MG63 (cell line): ENCODE data around the gene MTMR4. TPM values are rescaled to one million over a fixed set of nuclear protein-coding genes. Genes with fewer than 3 reads are reported as not detected.
"Not testable (repeated sequence)": the region's sequence is repeated elsewhere in the genome, so short reads cannot be mapped to it uniquely, and the experiment has no call there.

Experiments
- DNase-seq: peaks from one replicate; pipeline ENCODE4 v3.0.0-alpha.2; 2020
- H3K27me3 ChIP-seq: fragments of 250-450 bp; sonication (Bioruptor Pico); 2 replicates; pipeline ENCODE4 v1.5.1; 2020; ENCODE audit warnings: mild to moderate bottlenecking, moderate library complexity
- H3K36me3 ChIP-seq: fragments of 250-450 bp; sonication (Bioruptor Pico); 2 replicates; pipeline ENCODE4 v1.5.1; 2020; ENCODE audit warnings: mild to moderate bottlenecking, moderate library complexity
- H3K4me3 ChIP-seq: fragments of 250-450 bp; sonication (Bioruptor Pico); 2 replicates; pipeline ENCODE4 v1.5.1; 2020; ENCODE audit warnings: mild to moderate bottlenecking, moderate library complexity
- H3K9me3 ChIP-seq: fragments of 250-450 bp; sonication (Bioruptor Pico); 2 replicates; pipeline ENCODE4 v1.5.1; 2020; ENCODE audit warnings: mild to moderate bottlenecking, moderate library complexity
- total RNA-seq: library from RNA; depleted of rRNA; stranded (reverse); fragments of >200 nt; shearing (Covaris generic); gene quantifications from 2 replicates; pipeline ENCODE4 v1.2.3, GENCODE V29; 2014; ENCODE audit warnings: low replicate concordance

MTMR4 gene
- total RNA-seq, 1 experiment from 2014 or later: 26.4 TPM

- no peak for DNase-seq
- H3K36me3 ChIP-seq: peaks cover 58% of the 10 kb centered on the region
- H3K9me3 ChIP-seq: no peaks in the 10 kb centered on the region
- H3K27me3 ChIP-seq: no peaks in the 10 kb centered on the region
- H3K4me3 ChIP-seq: no peak overlapping the region
These were observed 5.9 kb downstream of the MTMR4 start for GRCh38 chr17:58508341-58509067.

- no peak overlapping the region for H3K4me3 ChIP-seq
- H3K27me3 ChIP-seq: no peaks in the 10 kb centered on the region
- no peak for DNase-seq
- no peaks in the 10 kb centered on the region for H3K9me3 ChIP-seq
- H3K36me3 ChIP-seq: peaks cover 61% of the 10 kb centered on the region
These were observed 7.3 kb downstream of the MTMR4 start for GRCh38 chr17:58507123-58507634.

- Histone ChIP-seq H3K36me3 (peaks cover 59% of the 10 kb centered on the region), H3K4me3 (no peak overlapping the region), H3K9me3 (no peaks in the 10 kb centered on the region), H3K27me3 (no peaks in the 10 kb centered on the region)
- DNase-seq: no peak
These were observed 7.9 kb downstream of the MTMR4 start for GRCh38 chr17:58506354-58507080.

- no peak for DNase-seq
- no peak overlapping the region for H3K4me3 ChIP-seq
- peaks cover 50% of the 10 kb centered on the region for H3K36me3 ChIP-seq
- no peaks in the 10 kb centered on the region for H3K9me3 ChIP-seq
- H3K27me3 ChIP-seq: no peaks in the 10 kb centered on the region
These were observed 9.5 kb downstream of the MTMR4 start for GRCh38 chr17:58504826-58505351.

GRCh38 chr17:58503866-58504265 is 10.6 kb downstream of the MTMR4 start:
- Histone ChIP-seq H3K27me3 (no peaks in the 10 kb centered on the region), H3K36me3 (peaks cover 45% of the 10 kb centered on the region), H3K4me3 (no peak overlapping the region), H3K9me3 (no peaks in the 10 kb centered on the region)
- DNase-seq: no peak

GRCh38 chr17:58503134-58503533 is 11.3 kb downstream of the MTMR4 start:
- H3K27me3 ChIP-seq, H3K9me3 ChIP-seq, DNase-seq, H3K4me3 ChIP-seq: not testable (repeated sequence)
- H3K36me3 ChIP-seq: peaks cover 42% of the 10 kb centered on the region

- no peaks in the 10 kb centered on the region for H3K27me3 ChIP-seq
- no peak for DNase-seq
- H3K36me3 ChIP-seq: peaks cover 30% of the 10 kb centered on the region
- H3K4me3 ChIP-seq: no peak overlapping the region
- no peaks in the 10 kb centered on the region for H3K9me3 ChIP-seq
These were observed 13.0 kb downstream of the MTMR4 start for GRCh38 chr17:58501451-58501850.

- no peak for DNase-seq
- Histone ChIP-seq H3K9me3 (no peaks in the 10 kb centered on the region), H3K4me3 (no peak overlapping the region), H3K36me3 (peaks cover 41% of the 10 kb centered on the region), H3K27me3 (no peaks in the 10 kb centered on the region)
These were observed 16.1 kb downstream of the MTMR4 start for GRCh38 chr17:58498177-58498828.

- DNase-seq: no peak
- H3K36me3 ChIP-seq: peaks cover 47% of the 10 kb centered on the region
- no peak overlapping the region for H3K4me3 ChIP-seq
- no peaks in the 10 kb centered on the region for H3K27me3 ChIP-seq
- no peaks in the 10 kb centered on the region for H3K9me3 ChIP-seq
These were observed 20.9 kb downstream of the MTMR4 start for GRCh38 chr17:58493506-58493905.

GRCh38 chr17:58492238-58493121 is 22.0 kb downstream of the MTMR4 start:
- Histone ChIP-seq H3K9me3 (no peaks in the 10 kb centered on the region), H3K36me3 (peaks cover 47% of the 10 kb centered on the region), H3K4me3 (no peak overlapping the region), H3K27me3 (no peaks in the 10 kb centered on the region)
- DNase-seq: no peak

GRCh38 chr17:58491510-58492045 is 22.9 kb downstream of the MTMR4 start:
- no peak overlapping the region for H3K4me3 ChIP-seq
- H3K9me3 ChIP-seq: no peaks in the 10 kb centered on the region
- DNase-seq: no peak
- no peaks in the 10 kb centered on the region for H3K27me3 ChIP-seq
- H3K36me3 ChIP-seq: peaks cover 47% of the 10 kb centered on the region

- H3K36me3 ChIP-seq: peaks cover 24% of the 10 kb centered on the region
- H3K4me3 ChIP-seq: no peak overlapping the region
- no peak for DNase-seq
- H3K9me3 ChIP-seq: no peaks in the 10 kb centered on the region
- H3K27me3 ChIP-seq: 0 out of 2 replicates have a peak, but pooled peaks cover 2% of the 10 kb centered on the region
These were observed 26.0 kb downstream of the MTMR4 start for GRCh38 chr17:58488428-58488890.

GRCh38 chr17:58487589-58488427 is 26.6 kb downstream of the MTMR4 start, which contains the start of gene HSF5:
Gene HSF5 (minus strand): TSS chr17:58488408. CDS start chr17:58488274, 134 bp downstream.
- Histone ChIP-seq H3K9me3 (no peaks in the 10 kb centered on the region), H3K36me3 (peaks cover 20% of the 10 kb centered on the region), H3K27me3 (0 out of 2 replicates have a peak, but pooled peaks cover 2% of the 10 kb centered on the region), H3K4me3 (no peak within 1 kb of the TSS)
- no peak for DNase-seq

- no peak overlapping the region for H3K4me3 ChIP-seq
- H3K27me3 ChIP-seq: 0 out of 2 replicates have a peak, but pooled peaks cover 2% of the 10 kb centered on the region
- peaks cover 3% of the 10 kb centered on the region; the same call in 1 of the 2 replicates for H3K36me3 ChIP-seq
- H3K9me3 ChIP-seq: no peaks in the 10 kb centered on the region
- no peak for DNase-seq
These were observed 29.8 kb downstream of the MTMR4 start for GRCh38 chr17:58484600-58484999.

GRCh38 chr17:58481798-58482197 is 32.6 kb downstream of the MTMR4 start:
- H3K4me3 ChIP-seq, H3K9me3 ChIP-seq, H3K27me3 ChIP-seq, H3K36me3 ChIP-seq, DNase-seq: not testable (repeated sequence)
